Measurements from ENCODE around the gene UBE2G2.

UBE2G2 gene

GRCh38 chr21:44762221-44763049 is 39.2 kb downstream of the UBE2G2 start:
- DNase-seq = no peak

GRCh38 chr21:44761747-44762208 is 39.8 kb downstream of the UBE2G2 start:
- no peak for DNase-seq

GRCh38 chr21:44761011-44761729 is 40.5 kb downstream of the UBE2G2 start:
- DNase-seq = no peak

GRCh38 chr21:44760376-44760775 is 41.2 kb downstream of the UBE2G2 start:
- DNase-seq = no peak

- DNase-seq = no peak
Measured at GRCh38 chr21:44759628-44760285, 41.9 kb downstream of the UBE2G2 start.

GRCh38 chr21:44758781-44759627 is 42.6 kb downstream of the UBE2G2 start:
- no peak for DNase-seq

GRCh38 chr21:44758141-44758561 is 43.5 kb downstream of the UBE2G2 start:
- DNase-seq = no peak

- DNase-seq = no peak
Measured at GRCh38 chr21:44757731-44758130, 43.9 kb downstream of the UBE2G2 start.

GRCh38 chr21:44756423-44757185 is 45.0 kb downstream of the UBE2G2 start:
- no peak for DNase-seq

GRCh38 chr21:44755227-44755626 is 46.4 kb downstream of the UBE2G2 start:
- DNase-seq = no peak

GRCh38 chr21:44753357-44753756 is 48.3 kb downstream of the UBE2G2 start:
- DNase-seq = no peak

- no peak for DNase-seq
Measured at GRCh38 chr21:44752671-44753235, 48.9 kb downstream of the UBE2G2 start.

GRCh38 chr21:44751799-44752636 is 49.6 kb downstream of the UBE2G2 start:
- no peak for DNase-seq

- DNase-seq = no peak
Measured at GRCh38 chr21:44751186-44751798, 50.3 kb downstream of the UBE2G2 start.

- DNase-seq = no peak
Measured at GRCh38 chr21:44750675-44751025, 51.0 kb downstream of the UBE2G2 start.

- DNase-seq = no peak
Measured at GRCh38 chr21:44749759-44750674, 51.6 kb downstream of the UBE2G2 start.

GRCh38 chr21:44749116-44749758 is 52.4 kb downstream of the UBE2G2 start:
- no peak for DNase-seq

- DNase-seq = no peak
Measured at GRCh38 chr21:44748621-44749020, 53.0 kb downstream of the UBE2G2 start.

All from CD4-positive, alpha-beta T cell treated with Interleukin-21 for 1 hour (primary cell).